Vagina (tissue), 2 donors: ENCODE results near the gene LRRC4. TPM values are rescaled to one million over a fixed set of nuclear protein-coding genes. Genes with fewer than 3 reads are reported as not detected.
A peak's percentile ranks its signal among the peaks of the same experiment; 100 is the strongest.

Experiments used
- DNase-seq, 2 donors: peaks; one replicate each; pipeline ENCODE4 v3.0.0-alpha.2; 2017; ENCODE audit errors: extremely low spot score in 2 of 2
- H3K27ac ChIP-seq: fragments of 200-600 bp; sonication (generic); one replicate; pipeline ENCODE4 v1.5.1; 2019
- H3K27me3 ChIP-seq: fragments of 200-600 bp; sonication (generic); one replicate; pipeline ENCODE4 v1.5.1; 2019
- H3K36me3 ChIP-seq, 2 donors: fragments of 200-600 bp; sonication (generic); one replicate each; pipeline ENCODE4 v1.5.1; 2017 to 2019
- H3K4me1 ChIP-seq: fragments of 200-600 bp; sonication (generic); one replicate; pipeline ENCODE4 v1.5.1; 2019
- H3K4me3 ChIP-seq, 2 donors: fragments of 200-600 bp; sonication (generic); 1 replicate in 1 of 2; 2 replicates in 1 of 2; pipeline ENCODE4 v1.5.1; 2016 to 2019
- H3K9me3 ChIP-seq: fragments of 200-600 bp; sonication (generic); one replicate; pipeline ENCODE4 v1.5.1; 2019
- POLR2A ChIP-seq, 2 donors: fragments of 450-650 bp; IDR thresholded peaks; one replicate each; pipeline ENCODE4 v1.6.1; 2017; ENCODE audit warnings: antibody characterized with exemption in 2 of 2, mild to moderate bottlenecking in 2 of 2, moderate library complexity in 2 of 2
- POLR2AphosphoS5 ChIP-seq, 2 donors: sonication (generic); formaldehyde crosslinking; IDR thresholded peaks; one replicate each; pipeline ENCODE4 v1.9.0; 2017; ENCODE audit warnings: antibody characterized with exemption in 2 of 2, mild to moderate bottlenecking in 2 of 2, low read depth in 1 of 2; ENCODE audit not compliant: insufficient read depth in 1 of 2
- intact Hi-C: fragments of 100-400 bp; cut with DNase I; formaldehyde crosslinking; loops from one replicate; pipeline ENCODE4 v1.15.1; 2023
- total RNA-seq: library from RNA; depleted of rRNA; stranded (reverse); fragments of >200 nt; gene quantifications from one replicate; pipeline ENCODE4 v1.2.3, GENCODE V29; 2016
- TF ChIP-seq, protein P1 (sequence below), 3 experiments: fragments of 450-650 bp in 2 of 3; fragments of 200-600 bp in 1 of 3; sonication (generic) in 1 of 3; IDR thresholded peaks; one replicate each; pipeline ENCODE4 v1.5.1; 2017 to 2019; ENCODE audit warnings: antibody characterized with exemption in 3 of 3, mild to moderate bottlenecking in 2 of 3, moderate library complexity in 2 of 3

LRRC4 gene
- total RNA-seq, 1 donor from 2014 or later = 6.1 TPM

DNA sequence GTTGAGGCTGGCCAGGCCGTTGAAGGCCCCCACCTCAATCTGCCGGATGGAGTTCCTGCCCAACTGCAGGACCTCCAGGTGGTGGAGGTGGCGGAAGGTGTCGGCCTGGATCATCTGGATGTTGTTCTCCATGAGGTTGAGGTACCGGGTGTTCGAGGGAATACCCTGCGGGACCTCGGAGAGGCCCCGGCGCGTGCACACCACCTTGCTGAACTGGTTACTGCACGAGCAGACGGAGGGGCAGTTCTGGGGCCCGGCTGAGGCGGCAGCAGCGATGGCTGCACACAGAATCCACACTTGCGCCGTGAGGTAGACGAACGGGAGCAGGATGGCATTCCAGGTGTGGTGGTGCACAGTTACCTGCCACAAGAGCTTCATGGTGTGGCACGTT lies 979 bp downstream of the LRRC4 start:
- no peak for DNase-seq
- H3K27ac ChIP-seq = no peak overlapping the region
- no peaks in the 10 kb centered on the region for H3K36me3 ChIP-seq
- intact Hi-C loops = no loop called here
- H3K9me3 ChIP-seq = no peaks in the 10 kb centered on the region
- H3K27me3 ChIP-seq = no peaks in the 10 kb centered on the region
- TF ChIP-seq POLR2AphosphoS5 (IDR thresholded peaks at IDR 0.05; ENCODE audit: insufficient read depth in 1 of 2, low read depth in 1 of 2) (no peak), POLR2A (IDR thresholded peaks at IDR 0.05) (no peak)
- TF ChIP-seq, protein P1, sequence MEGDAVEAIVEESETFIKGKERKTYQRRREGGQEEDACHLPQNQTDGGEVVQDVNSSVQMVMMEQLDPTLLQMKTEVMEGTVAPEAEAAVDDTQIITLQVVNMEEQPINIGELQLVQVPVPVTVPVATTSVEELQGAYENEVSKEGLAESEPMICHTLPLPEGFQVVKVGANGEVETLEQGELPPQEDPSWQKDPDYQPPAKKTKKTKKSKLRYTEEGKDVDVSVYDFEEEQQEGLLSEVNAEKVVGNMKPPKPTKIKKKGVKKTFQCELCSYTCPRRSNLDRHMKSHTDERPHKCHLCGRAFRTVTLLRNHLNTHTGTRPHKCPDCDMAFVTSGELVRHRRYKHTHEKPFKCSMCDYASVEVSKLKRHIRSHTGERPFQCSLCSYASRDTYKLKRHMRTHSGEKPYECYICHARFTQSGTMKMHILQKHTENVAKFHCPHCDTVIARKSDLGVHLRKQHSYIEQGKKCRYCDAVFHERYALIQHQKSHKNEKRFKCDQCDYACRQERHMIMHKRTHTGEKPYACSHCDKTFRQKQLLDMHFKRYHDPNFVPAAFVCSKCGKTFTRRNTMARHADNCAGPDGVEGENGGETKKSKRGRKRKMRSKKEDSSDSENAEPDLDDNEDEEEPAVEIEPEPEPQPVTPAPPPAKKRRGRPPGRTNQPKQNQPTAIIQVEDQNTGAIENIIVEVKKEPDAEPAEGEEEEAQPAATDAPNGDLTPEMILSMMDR (IDR thresholded peaks at IDR 0.05) = no peak
- H3K4me3 ChIP-seq = peak overlapping the region; percentile 52 to 58
- H3K4me1 ChIP-seq = peaks cover 42% of the 10 kb centered on the region

DNA sequence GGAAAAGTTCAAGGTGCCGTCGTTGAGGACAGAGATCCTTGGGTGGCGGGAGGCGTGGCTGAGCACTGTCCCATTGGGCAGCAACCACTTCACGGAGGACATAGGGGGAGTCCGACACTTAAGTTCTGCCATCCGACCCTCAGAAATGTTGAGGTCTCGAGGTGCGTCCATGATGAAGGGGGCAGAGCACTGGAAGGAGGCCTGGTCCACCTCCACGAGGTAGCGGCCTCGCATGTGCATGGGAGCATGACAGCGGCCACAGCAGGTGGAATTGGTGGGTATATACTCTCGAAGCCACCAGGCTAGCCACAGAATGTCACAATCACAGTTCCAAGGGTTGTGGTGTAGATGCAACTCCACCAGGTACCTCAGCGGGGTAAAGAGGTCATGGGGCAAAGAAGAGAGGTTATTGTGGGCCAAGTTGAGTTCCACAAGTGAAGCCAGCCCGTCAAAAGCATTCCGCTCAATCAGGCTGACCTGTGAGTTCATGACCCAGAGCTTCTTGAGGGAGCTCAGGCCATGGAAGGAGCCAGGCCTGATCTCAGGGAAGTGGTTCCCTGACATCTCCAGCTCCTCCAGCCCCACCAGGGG lies 1.7 kb downstream of the LRRC4 start:
- Histone ChIP-seq H3K4me1 (peaks cover 42% of the 10 kb centered on the region), H3K27ac (no peak overlapping the region), H3K36me3 (no peaks in the 10 kb centered on the region), H3K9me3 (no peaks in the 10 kb centered on the region), H3K27me3 (no peaks in the 10 kb centered on the region), H3K4me3 (no peak overlapping the region)
- TF ChIP-seq, protein P1 (IDR thresholded peaks at IDR 0.05) = no peak
- intact Hi-C loops = no loop called here
- DNase-seq = no peak

DNA sequence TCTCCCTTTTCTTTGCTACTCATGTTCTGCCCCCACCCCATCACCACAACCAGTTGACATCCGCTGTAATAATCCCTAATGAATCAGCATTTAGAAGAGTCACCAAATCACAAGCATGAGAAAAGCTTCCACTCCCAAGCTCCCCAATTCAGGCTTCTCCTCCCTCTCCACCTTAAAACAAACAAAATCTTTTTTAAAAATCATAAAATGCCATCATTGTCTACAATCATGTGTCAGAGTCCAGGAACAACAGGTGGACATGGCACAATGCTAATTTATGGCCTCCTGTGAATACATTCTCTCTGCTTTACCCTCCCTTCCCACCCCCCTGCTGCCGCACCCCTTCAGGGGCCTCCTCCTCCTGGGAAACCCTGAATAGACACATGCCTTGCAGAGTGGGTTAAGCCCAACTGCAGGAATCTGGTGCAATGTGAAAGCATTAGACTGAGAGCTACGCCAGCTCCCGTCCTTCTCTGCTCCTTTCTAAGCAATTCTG lies 3.7 kb downstream of the LRRC4 start:
- no peak overlapping the region for H3K4me3 ChIP-seq
- no peak overlapping the region for H3K27ac ChIP-seq
- no peaks in the 10 kb centered on the region for H3K27me3 ChIP-seq
- DNase-seq = no peak
- H3K9me3 ChIP-seq = no peaks in the 10 kb centered on the region
- intact Hi-C loops = no loop called here
- H3K4me1 ChIP-seq = peaks cover 54% of the 10 kb centered on the region
- no peaks in the 10 kb centered on the region for H3K36me3 ChIP-seq
- no peak for TF ChIP-seq POLR2AphosphoS5 (IDR thresholded peaks at IDR 0.05; ENCODE audit: insufficient read depth in 1 of 2, low read depth in 1 of 2)
- TF ChIP-seq POLR2A (IDR thresholded peaks at IDR 0.05) = no peak
- TF ChIP-seq, protein P1 (IDR thresholded peaks at IDR 0.05) = no peak

DNA sequence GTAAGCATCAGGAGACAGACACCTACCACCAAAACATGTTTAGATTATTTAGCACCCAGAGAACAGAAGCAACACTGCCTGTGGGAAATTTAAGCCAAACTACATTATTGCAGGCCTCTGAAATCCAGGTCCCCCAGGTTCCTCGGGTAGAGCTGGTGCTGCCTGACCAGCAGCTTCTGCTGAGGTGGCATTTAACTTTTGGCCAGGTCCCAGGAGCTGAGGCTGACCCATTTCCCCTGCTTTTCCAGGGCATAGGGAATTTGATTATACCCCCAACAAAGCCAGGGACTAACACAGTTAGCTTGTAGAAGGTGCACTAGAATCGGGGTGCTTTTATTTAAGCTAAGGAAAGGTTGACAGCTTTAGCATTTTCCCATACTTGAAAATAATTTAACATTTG lies 4.7 kb downstream of the LRRC4 start:
- TF ChIP-seq POLR2AphosphoS5 (IDR thresholded peaks at IDR 0.05; ENCODE audit: insufficient read depth in 1 of 2, low read depth in 1 of 2) = no peak
- TF ChIP-seq, protein P1 (IDR thresholded peaks at IDR 0.05) = no peak
- TF ChIP-seq POLR2A (IDR thresholded peaks at IDR 0.05) = no peak
- Histone ChIP-seq H3K4me3 (no peak overlapping the region), H3K27me3 (no peaks in the 10 kb centered on the region), H3K36me3 (no peaks in the 10 kb centered on the region), H3K9me3 (no peaks in the 10 kb centered on the region), H3K27ac (no peak overlapping the region), H3K4me1 (peaks cover 62% of the 10 kb centered on the region)
- intact Hi-C loops = no loop called here
- no peak for DNase-seq

DNA sequence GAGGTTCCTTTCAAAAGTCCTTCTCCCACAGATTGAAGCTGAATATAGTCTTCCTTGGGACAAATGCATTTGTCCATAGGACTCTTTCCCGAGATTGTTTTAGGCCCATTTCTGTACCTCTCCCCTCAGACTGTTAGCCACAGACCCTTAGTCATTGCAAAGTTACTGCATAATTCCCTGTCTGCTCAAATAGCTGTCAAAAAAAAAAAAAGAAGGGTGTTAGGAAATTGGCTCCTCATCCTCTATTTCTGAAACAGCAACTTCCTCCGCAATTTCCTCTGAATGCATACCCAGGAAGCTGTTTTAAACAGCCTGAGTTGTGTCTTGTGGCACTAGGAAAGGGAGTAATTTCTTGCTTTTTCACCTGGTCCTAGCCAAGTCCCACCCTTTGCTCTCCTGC lies 5.4 kb downstream of the LRRC4 start:
- no peak overlapping the region for H3K4me3 ChIP-seq
- no peaks in the 10 kb centered on the region for H3K9me3 ChIP-seq
- no peak for DNase-seq
- no peaks in the 10 kb centered on the region for H3K36me3 ChIP-seq
- intact Hi-C loops = no loop called here
- no peak for TF ChIP-seq POLR2A (IDR thresholded peaks at IDR 0.05)
- TF ChIP-seq POLR2AphosphoS5 (IDR thresholded peaks at IDR 0.05; ENCODE audit: insufficient read depth in 1 of 2, low read depth in 1 of 2) = no peak
- TF ChIP-seq, protein P1 (IDR thresholded peaks at IDR 0.05) = no peak
- H3K27me3 ChIP-seq = no peaks in the 10 kb centered on the region
- peaks cover 61% of the 10 kb centered on the region for H3K4me1 ChIP-seq
- no peak overlapping the region for H3K27ac ChIP-seq
